H1 (cell line): ENCODE results near the gene ACOT7. TPM values are rescaled to one million over a fixed set of nuclear protein-coding genes. Genes with fewer than 3 reads are reported as not detected.

Source experiments
- CTCF ChIA-PET: fragments of 300-600 bp; sonication (Branson Sonifier 250); formaldehyde crosslinking; loops from one replicate; lab custom pipeline; 2021; ENCODE audit not compliant: partially characterized antibody; lab: Charles Lee
- POLR2A ChIA-PET: fragments of 300-600 bp; sonication (Branson Sonifier 250); formaldehyde crosslinking; loops from one replicate; lab custom pipeline; 2021; ENCODE audit warnings: inconsistent platforms; ENCODE audit not compliant: partially characterized antibody; lab: Charles Lee
- DNase-seq, 2 experiments: peaks; one replicate each; pipeline versions ENCODE4 v3.0.0 to v3.0.0-alpha.2; 2010 to 2022; ENCODE audit warnings: low spot score in 2 of 2, low read depth in 1 of 2, mixed read lengths in 1 of 2
- FAIRE-seq: peaks from 2 replicates; lab custom pipeline; 2011; peaks lifted over from hg19 to GRCh38; lab: Jason Lieb, UNC
- H2AFZ ChIP-seq: 2 replicates; pipeline ENCODE4 v1.8.1; 2012; ENCODE audit warnings: low read length, inconsistent platforms
- H2AK5ac ChIP-seq: 2 replicates; pipeline ENCODE4 v1.6.1; 2013; ENCODE audit warnings: low read depth, low read length
- H2BK120ac ChIP-seq: replicated peaks from 2 replicates; pipeline ENCODE3; 2013; ENCODE audit warnings: low read depth, low read length, inconsistent platforms
- H2BK12ac ChIP-seq: 2 replicates; pipeline ENCODE4 v1.6.1; 2013; ENCODE audit warnings: low read depth, low read length
- H2BK15ac ChIP-seq: 2 replicates; pipeline ENCODE4 v1.6.1; 2013; ENCODE audit warnings: low read length
- H2BK20ac ChIP-seq: 2 replicates; pipeline ENCODE4 v1.6.1; 2013; ENCODE audit warnings: low read length
- H2BK5ac ChIP-seq: 2 replicates; pipeline ENCODE4 v1.6.1; 2013; ENCODE audit warnings: low read depth, low read length
- H3K14ac ChIP-seq: 2 replicates; pipeline ENCODE4 v1.6.1; 2013; ENCODE audit warnings: inconsistent platforms; ENCODE audit not compliant: insufficient read length
- H3K18ac ChIP-seq: 2 replicates; pipeline ENCODE4 v1.6.1; 2013; ENCODE audit warnings: low read length; ENCODE audit errors: extremely low read depth
- H3K23ac ChIP-seq: 2 replicates; pipeline ENCODE4 v1.6.1; 2013; ENCODE audit warnings: inconsistent platforms; ENCODE audit not compliant: insufficient read length
- H3K23me2 ChIP-seq: 2 replicates; pipeline ENCODE4 v1.6.1; 2013; ENCODE audit warnings: low read depth, low read length
- H3K27ac ChIP-seq: 2 replicates; pipeline ENCODE4 v1.6.1; 2011; ENCODE audit warnings: low read depth, low read length, inconsistent platforms
- H3K27me3 ChIP-seq, 4 experiments: replicated peaks in 1 of 4; 1 replicate in 1 of 4; 2 replicates in 3 of 4; pipeline versions ENCODE4 v1.6.1 to v1.8.1; 2011 to 2013; ENCODE audit warnings: low read length in 3 of 4, mild to moderate bottlenecking in 3 of 4, inconsistent platforms in 2 of 4, mixed read lengths in 2 of 4, moderate library complexity in 1 of 4; ENCODE audit not compliant: control insufficient read depth in 3 of 4, insufficient read depth in 3 of 4; ENCODE audit errors: extremely low read depth in 1 of 4
- H3K36me3 ChIP-seq, 4 experiments: 2 replicates each; pipeline versions ENCODE4 v1.6.1 to v1.8.1; 2011 to 2013; ENCODE audit warnings: mild to moderate bottlenecking in 4 of 4, low read length in 3 of 4, moderate library complexity in 2 of 4, control low read depth in 1 of 4, inconsistent platforms in 1 of 4; ENCODE audit not compliant: insufficient read depth in 4 of 4, control insufficient read depth in 2 of 4
- H3K4ac ChIP-seq: replicated peaks from 2 replicates; pipeline ENCODE3; 2013; ENCODE audit warnings: low read length, low read depth, mixed read lengths, inconsistent platforms; ENCODE audit not compliant: insufficient read length
- H3K4me1 ChIP-seq, 4 experiments: replicated peaks in 1 of 4; 1 replicate in 1 of 4; 2 replicates in 3 of 4; pipeline versions ENCODE4 v1.6.1 to v1.8.1; 2011 to 2013; ENCODE audit warnings: low read length in 3 of 4, inconsistent platforms in 2 of 4, mixed read lengths in 1 of 4; ENCODE audit not compliant: insufficient read depth in 4 of 4, control insufficient read depth in 3 of 4
- H3K4me2 ChIP-seq, 2 experiments: 2 replicates each; pipeline versions ENCODE4 v1.6.1 to v1.8.1; 2011 to 2013; ENCODE audit warnings: low read depth in 2 of 2, low read length in 2 of 2, control low read depth in 1 of 2, inconsistent platforms in 1 of 2, mild to moderate bottlenecking in 1 of 2; ENCODE audit not compliant: insufficient read depth in 1 of 2
- H3K4me3 ChIP-seq, 4 experiments: fragments of 200-600, 300-600 bp in 1 of 4; sonication (generic), shearing (Covaris generic), sonication (Bioruptor Twin) in 1 of 4; 2 replicates each; pipeline versions ENCODE4 v1.5.1 to v1.8.1; 2011 to 2016; ENCODE audit warnings: low read length in 4 of 4, low read depth in 3 of 4, control low read depth in 2 of 4, inconsistent platforms in 2 of 4, mild to moderate bottlenecking in 2 of 4, mixed read lengths in 1 of 4, moderate library complexity in 1 of 4; ENCODE audit not compliant: insufficient read depth in 2 of 4; ENCODE audit errors: extremely low read depth in 1 of 4
- H3K56ac ChIP-seq: replicated peaks from 2 replicates; pipeline ENCODE3; 2013; ENCODE audit warnings: low read depth, mild to moderate bottlenecking, mixed read lengths, low read length, inconsistent platforms; ENCODE audit not compliant: insufficient read length
- H3K79me1 ChIP-seq: 2 replicates; pipeline ENCODE4 v1.6.1; 2013; ENCODE audit warnings: low read depth, low read length, control low read depth
- H3K79me2 ChIP-seq, 2 experiments: 2 replicates each; pipeline versions ENCODE4 v1.6.1 to v1.8.1; 2012 to 2013; ENCODE audit warnings: low read length in 2 of 2, mild to moderate bottlenecking in 2 of 2, inconsistent platforms in 1 of 2; ENCODE audit not compliant: insufficient read depth in 2 of 2, control insufficient read depth in 1 of 2
- H3K9ac ChIP-seq, 4 experiments: replicated peaks in 1 of 4; 1 replicate in 1 of 4; 2 replicates in 3 of 4; pipeline versions ENCODE4 v1.6.1 to v1.8.1; 2011 to 2013; ENCODE audit warnings: low read depth in 3 of 4, low read length in 3 of 4, control low read depth in 2 of 4, mild to moderate bottlenecking in 2 of 4, moderate library complexity in 2 of 4, inconsistent platforms in 1 of 4; ENCODE audit errors: extremely low read depth in 1 of 4
- H3K9me3 ChIP-seq, 2 experiments: 2 replicates each; pipeline versions ENCODE4 v1.6.1 to v1.8.1; 2012 to 2013; ENCODE audit warnings: mild to moderate bottlenecking in 2 of 2, moderate library complexity in 2 of 2, control low read depth in 1 of 2, inconsistent platforms in 1 of 2, low read depth in 1 of 2, low read length in 1 of 2, mixed read lengths in 1 of 2; ENCODE audit not compliant: insufficient read depth in 2 of 2
- H4K20me1 ChIP-seq, 2 experiments: replicated peaks in 1 of 2; 2 replicates each; pipeline versions ENCODE3 to v1.8.1; 2011 to 2013; ENCODE audit warnings: inconsistent platforms in 2 of 2, low read length in 2 of 2, mild to moderate bottlenecking in 1 of 2; ENCODE audit not compliant: insufficient read depth in 2 of 2, control insufficient read depth in 1 of 2
- H4K5ac ChIP-seq: 2 replicates; pipeline ENCODE4 v1.6.1; 2013; ENCODE audit warnings: low read length, low read depth, mixed read lengths, inconsistent platforms; ENCODE audit not compliant: insufficient read length
- H4K8ac ChIP-seq: 2 replicates; pipeline ENCODE4 v1.8.0; 2013; ENCODE audit warnings: mild to moderate bottlenecking, moderate library complexity, low read length, inconsistent platforms; ENCODE audit not compliant: insufficient read depth; ENCODE audit errors: extremely low read depth
- H4K91ac ChIP-seq: replicated peaks from 2 replicates; pipeline ENCODE3; 2013; ENCODE audit warnings: low read length, mixed read lengths, inconsistent platforms; ENCODE audit not compliant: insufficient read length
- CHD1 ChIP-seq: IDR thresholded peaks from 2 replicates; pipeline ENCODE4 v1.6.1; 2012; ENCODE audit warnings: low read depth, low read length, improper control_type of control experiment
- HDAC2 ChIP-seq, 2 experiments: fragments of 300-600 bp in 1 of 2; sonication (generic) in 1 of 2; IDR thresholded peaks; 2 replicates each; pipeline ENCODE4 v1.6.1; 2011 to 2012; ENCODE audit warnings: low read depth in 2 of 2, low read length in 2 of 2, mild to moderate bottlenecking in 2 of 2, moderate library complexity in 2 of 2, borderline replicate concordance in 1 of 2, inconsistent platforms in 1 of 2
- JUN ChIP-seq: IDR thresholded peaks from 2 replicates; pipeline ENCODE4 v1.6.1; 2011; ENCODE audit warnings: low read depth, mild to moderate bottlenecking, improper control_type of control experiment, low read length
- KDM5A ChIP-seq: fragments of 200-600 bp; IDR thresholded peaks from 2 replicates; pipeline ENCODE4 v1.7.1; 2012; ENCODE audit warnings: mild to moderate bottlenecking, low read length, inconsistent platforms, mixed read lengths
- RNF2 ChIP-seq: fragments of 200-900, 300-1000 bp; sonication (generic); IDR thresholded peaks from 2 replicates; pipeline ENCODE4 v1.7.1; 2016; ENCODE audit warnings: borderline replicate concordance, low read depth, mild to moderate bottlenecking, antibody characterized with exemption, low read length; ENCODE audit not compliant: poor library complexity, severe bottlenecking; ENCODE audit errors: missing control alignments
- TAF1 ChIP-seq: IDR thresholded peaks from 2 replicates; pipeline ENCODE4 v1.6.1; 2011; ENCODE audit warnings: mild to moderate bottlenecking, low read depth, low read length
- TCF12 ChIP-seq: IDR thresholded peaks from 2 replicates; pipeline ENCODE4 v1.6.1; 2011; ENCODE audit warnings: low read depth, mild to moderate bottlenecking, low read length
- ZNF274 ChIP-seq: IDR thresholded peaks from 2 replicates; pipeline ENCODE4 v1.7.0; 2012; ENCODE audit warnings: low read length, borderline replicate concordance; ENCODE audit errors: extremely low read depth
- WGBS, 2 experiments: shearing (Covaris generic) in 1 of 2; methylation state at CpG; one replicate each; pipeline versions ENCODE4 v1.1.6 to v1.1.7; 2013 to 2015; ENCODE audit warnings: low lambda C conversion rate in 2 of 2, mixed read lengths in 2 of 2, inconsistent platforms in 1 of 2, low coverage in 1 of 2, missing lambda C conversion rate in 1 of 2; ENCODE audit not compliant: insufficient replicate concordance in 2 of 2, insufficient coverage in 1 of 2, insufficient read length in 1 of 2; ENCODE audit errors: extremely low coverage in 1 of 2, missing lambda C conversion rate in 1 of 2; 5-methylcytosine and 5-hydroxymethylcytosine counted together
- polyA plus RNA-seq, 7 experiments: library from polyadenylated mRNA; depleted of rRNA in 3 of 7; stranded (reverse) in 5 of 7; unstranded in 2 of 7; fragments of >200 nt in 5 of 7; fragments of 200-250 nt in 2 of 7; gene quantifications; 1 replicate in 5 of 7; 2 replicates in 1 of 7; 4 replicates in 1 of 7; pipeline versions ENCODE4 v1.2.1 to v1.2.3, GENCODE V29; 2011 to 2013; ENCODE audit warnings: missing spikeins in 2 of 7, mixed read lengths in 2 of 7
- total RNA-seq: library from RNA; stranded (reverse); fragmentation: NEBNext Ultra II Directional; extraction: Animal tissue kit (Norgen Biotek cat#: 25700); gene quantifications from 2 replicates; pipeline ENCODE4 v1.2.1, GENCODE V29; 2021
- TF ChIP-seq, protein P1 (sequence below), 3 experiments: IDR thresholded peaks; 1 replicate in 2 of 3; 2 replicates in 1 of 3; pipeline versions ENCODE4 v1.5.1 to v1.6.1; 2011; ENCODE audit warnings: low read length in 3 of 3, mild to moderate bottlenecking in 3 of 3, inconsistent platforms in 2 of 3, low read depth in 1 of 3, moderate library complexity in 1 of 3; ENCODE audit not compliant: insufficient read depth in 1 of 3; ENCODE audit errors: control extremely low read depth in 1 of 3

The ACOT7 gene
- total and polyA plus RNA-seq, 2 of the 8 experiments (the other 6 are each of a cell fraction or from before 2014, with no cell fraction given): 151 to 214 TPM

DNA sequence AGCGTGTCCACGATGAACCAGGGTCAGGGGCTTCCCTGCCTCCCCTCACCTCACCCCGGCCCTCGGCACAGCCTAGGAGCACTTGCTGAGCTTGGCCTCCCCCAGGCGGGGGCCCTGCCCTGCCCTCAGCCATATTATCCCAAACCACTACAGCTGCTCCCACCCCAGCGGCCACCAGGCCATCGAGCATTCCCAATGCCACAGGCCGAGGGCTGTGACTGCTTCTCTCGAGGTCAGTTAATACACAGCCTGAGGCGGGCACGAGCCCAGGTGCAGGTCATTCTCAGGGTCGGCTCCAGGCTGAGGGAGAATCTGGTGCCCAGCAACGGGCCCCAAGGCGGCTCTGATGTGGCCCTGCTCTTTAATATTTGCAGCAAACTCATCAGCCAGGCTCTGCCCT, 124.3 kb downstream of the ACOT7 start:
- Histone ChIP-seq H3K27ac (no peak overlapping the region), H4K91ac (no peak overlapping the region), H3K79me1 (no peaks in the 10 kb centered on the region), H2BK120ac (no peak overlapping the region), H2BK5ac (no peak overlapping the region), H3K4me3 (no peak overlapping the region), H3K36me3 (no peaks in the 10 kb centered on the region), H4K8ac (no peak overlapping the region), H2AFZ (no peak overlapping the region), H2BK20ac (no peak overlapping the region), H2BK12ac (no peak overlapping the region), H3K4ac (no peak overlapping the region), H4K5ac (no peak overlapping the region), H3K4me1 (peaks cover 0 to 18% (median 8%) of the 10 kb centered on the region in 4 experiments; a peak in 6 of 7 replicates), H3K18ac (no peak overlapping the region), H3K79me2 (no peaks in the 10 kb centered on the region), H3K9ac (no peak overlapping the region), H4K20me1 (peaks cover 5 to 21% of the 10 kb centered on the region in 2 experiments), H3K9me3 (no peaks in the 10 kb centered on the region), H3K56ac (no peak overlapping the region), H3K4me2 (no peak overlapping the region), H3K23ac (no peak overlapping the region), H3K27me3 (no peaks in the 10 kb centered on the region), H3K23me2 (no peaks in the 10 kb centered on the region), H3K14ac (no peak overlapping the region), H2AK5ac (no peak overlapping the region), H2BK15ac (no peak overlapping the region)
- no peak for FAIRE-seq
- POLR2A ChIA-PET: no interaction called here
- no peak for DNase-seq
- 92% methylated on average over 14 of the region's 14 CpGs; no CpG with 5 or more reads in 1 of the 2 experiments for WGBS, 2 experiments
- CTCF ChIA-PET: interaction anchor here (0.9 to 7.0 kb wide), 13 partner anchors 7 to 99 kb away, joined by 3 to 51 read pairs (median 6); no protein-coding TSS in a partner anchor
- TF ChIP-seq KDM5A: no peak
- TF ChIP-seq HDAC2 (IDR thresholded peaks at IDR 0.05; ENCODE audit: borderline replicate concordance in 1 of 2, low read depth in 2 of 2, low read length in 2 of 2): no peak
- TF ChIP-seq JUN: no peak
- TF ChIP-seq, protein P1, sequence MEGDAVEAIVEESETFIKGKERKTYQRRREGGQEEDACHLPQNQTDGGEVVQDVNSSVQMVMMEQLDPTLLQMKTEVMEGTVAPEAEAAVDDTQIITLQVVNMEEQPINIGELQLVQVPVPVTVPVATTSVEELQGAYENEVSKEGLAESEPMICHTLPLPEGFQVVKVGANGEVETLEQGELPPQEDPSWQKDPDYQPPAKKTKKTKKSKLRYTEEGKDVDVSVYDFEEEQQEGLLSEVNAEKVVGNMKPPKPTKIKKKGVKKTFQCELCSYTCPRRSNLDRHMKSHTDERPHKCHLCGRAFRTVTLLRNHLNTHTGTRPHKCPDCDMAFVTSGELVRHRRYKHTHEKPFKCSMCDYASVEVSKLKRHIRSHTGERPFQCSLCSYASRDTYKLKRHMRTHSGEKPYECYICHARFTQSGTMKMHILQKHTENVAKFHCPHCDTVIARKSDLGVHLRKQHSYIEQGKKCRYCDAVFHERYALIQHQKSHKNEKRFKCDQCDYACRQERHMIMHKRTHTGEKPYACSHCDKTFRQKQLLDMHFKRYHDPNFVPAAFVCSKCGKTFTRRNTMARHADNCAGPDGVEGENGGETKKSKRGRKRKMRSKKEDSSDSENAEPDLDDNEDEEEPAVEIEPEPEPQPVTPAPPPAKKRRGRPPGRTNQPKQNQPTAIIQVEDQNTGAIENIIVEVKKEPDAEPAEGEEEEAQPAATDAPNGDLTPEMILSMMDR (IDR thresholded peaks at IDR 0.05; ENCODE audit: control extremely low read depth in 1 of 3, insufficient read depth in 1 of 3, low read depth in 1 of 3, low read length in 3 of 3): no peak
- no peak for TF ChIP-seq TAF1
- TF ChIP-seq ZNF274: no peak
- no peak for TF ChIP-seq RNF2
- TF ChIP-seq TCF12: no peak
- no peak for TF ChIP-seq CHD1
